ENCODE results near the gene PRR33. TPM values are rescaled to one million over a fixed set of nuclear protein-coding genes. Genes with fewer than 3 reads are reported as not detected.

PRR33 gene
- total and polyA plus RNA-seq, 7 donors, result 0.16 to 8.9 (median 1.6) TPM

DNA sequence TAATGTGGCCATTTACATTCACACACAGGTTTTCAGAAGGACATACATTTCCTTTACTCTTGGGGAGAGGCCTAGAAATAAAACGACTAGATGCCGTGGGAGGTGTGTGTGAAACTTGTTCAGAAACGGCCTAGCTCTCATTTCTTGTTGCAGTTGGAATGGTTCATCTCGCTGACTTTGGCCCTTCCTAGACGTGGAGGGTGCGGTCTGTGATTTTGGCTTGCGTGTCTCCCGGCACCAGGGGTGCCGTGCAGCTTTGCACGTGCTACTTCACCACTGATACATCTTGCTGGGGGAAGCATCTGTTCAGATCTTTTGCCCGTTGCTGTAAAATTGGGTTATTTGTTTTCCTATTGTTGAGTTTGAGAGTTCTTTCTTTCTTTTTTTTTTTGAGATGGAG lies 3.1 kb upstream of the PRR33 start:
- Histone ChIP-seq H3K4me3 (no peak overlapping the region), H3K4me1 (peaks cover 18% of the 10 kb centered on the region), H3K27ac (no peak overlapping the region), H3K36me3 (ENCODE audit: insufficient read depth in 1 of 2, low read depth in 1 of 2) (no peaks in the 10 kb centered on the region), H3K9me3 (no peaks in the 10 kb centered on the region), H3K27me3 (ENCODE audit: insufficient read depth in 3 of 3, low read length in 2 of 3) (no peaks in the 10 kb centered on the region)
- intact Hi-C loops (cut with DNase I), result loop anchor here (1.0 to 10.0 kb wide), 2 partner anchors 46 to 50 kb away; partner anchors contain the start of gene MRPL23 (in 1 of the 2)
- no peak for ATAC-seq
- WGBS, 3 donors, result 92 to 93% (median 92%) methylated on average over 11 of the region's 11 CpGs
- TF ChIP-seq, protein P1, sequence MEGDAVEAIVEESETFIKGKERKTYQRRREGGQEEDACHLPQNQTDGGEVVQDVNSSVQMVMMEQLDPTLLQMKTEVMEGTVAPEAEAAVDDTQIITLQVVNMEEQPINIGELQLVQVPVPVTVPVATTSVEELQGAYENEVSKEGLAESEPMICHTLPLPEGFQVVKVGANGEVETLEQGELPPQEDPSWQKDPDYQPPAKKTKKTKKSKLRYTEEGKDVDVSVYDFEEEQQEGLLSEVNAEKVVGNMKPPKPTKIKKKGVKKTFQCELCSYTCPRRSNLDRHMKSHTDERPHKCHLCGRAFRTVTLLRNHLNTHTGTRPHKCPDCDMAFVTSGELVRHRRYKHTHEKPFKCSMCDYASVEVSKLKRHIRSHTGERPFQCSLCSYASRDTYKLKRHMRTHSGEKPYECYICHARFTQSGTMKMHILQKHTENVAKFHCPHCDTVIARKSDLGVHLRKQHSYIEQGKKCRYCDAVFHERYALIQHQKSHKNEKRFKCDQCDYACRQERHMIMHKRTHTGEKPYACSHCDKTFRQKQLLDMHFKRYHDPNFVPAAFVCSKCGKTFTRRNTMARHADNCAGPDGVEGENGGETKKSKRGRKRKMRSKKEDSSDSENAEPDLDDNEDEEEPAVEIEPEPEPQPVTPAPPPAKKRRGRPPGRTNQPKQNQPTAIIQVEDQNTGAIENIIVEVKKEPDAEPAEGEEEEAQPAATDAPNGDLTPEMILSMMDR (IDR thresholded peaks at IDR 0.05), result no peak
- DNase-seq, result no peak

DNA sequence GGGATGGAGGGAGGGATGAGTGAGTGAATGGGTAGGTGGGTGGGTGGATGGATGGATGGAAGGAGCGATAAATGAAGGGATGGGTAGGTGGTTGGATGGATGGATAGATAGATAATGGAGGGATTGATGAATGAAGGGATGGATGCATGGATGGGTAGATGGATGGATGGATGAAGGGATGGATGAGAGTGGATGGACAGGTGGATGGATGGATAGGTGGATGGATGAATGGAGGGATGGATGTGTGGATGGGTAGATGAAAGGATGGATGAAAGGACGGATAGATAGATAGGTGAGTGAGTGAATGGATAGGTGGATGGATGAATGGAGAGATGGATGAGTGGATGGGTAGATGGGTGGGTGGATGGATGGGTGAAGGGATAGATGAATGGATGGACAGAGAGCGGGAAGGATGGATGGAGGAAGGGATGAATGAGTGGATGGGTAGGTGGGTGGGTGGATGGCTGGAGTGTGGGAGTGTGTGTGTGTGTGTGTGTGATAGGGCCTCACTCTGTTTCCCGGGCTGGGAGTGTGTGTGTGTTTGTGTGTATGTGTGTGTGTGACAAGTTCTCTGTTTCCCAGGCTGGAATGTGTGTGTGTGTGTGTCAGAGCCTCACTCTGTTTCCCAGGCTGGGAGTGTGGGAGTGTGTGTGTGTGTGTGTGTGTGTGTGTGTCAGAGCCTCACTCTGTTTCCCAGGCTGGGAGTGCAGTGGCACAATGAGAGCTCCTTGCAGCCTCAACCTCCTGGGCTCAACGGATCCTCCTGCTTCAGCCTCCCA lies 2.1 kb upstream of the PRR33 start:
- intact Hi-C loops (cut with DNase I), result loop anchor here (1.0 to 10.0 kb wide), 2 partner anchors 47 to 51 kb away; partner anchors contain the start of gene MRPL23 (in 1 of the 2)
- TF ChIP-seq, protein P1 (IDR thresholded peaks at IDR 0.05), result no peak
- WGBS, 3 donors, result 86 to 95% (median 88%) methylated on average over 5 of the region's 5 CpGs

DNA sequence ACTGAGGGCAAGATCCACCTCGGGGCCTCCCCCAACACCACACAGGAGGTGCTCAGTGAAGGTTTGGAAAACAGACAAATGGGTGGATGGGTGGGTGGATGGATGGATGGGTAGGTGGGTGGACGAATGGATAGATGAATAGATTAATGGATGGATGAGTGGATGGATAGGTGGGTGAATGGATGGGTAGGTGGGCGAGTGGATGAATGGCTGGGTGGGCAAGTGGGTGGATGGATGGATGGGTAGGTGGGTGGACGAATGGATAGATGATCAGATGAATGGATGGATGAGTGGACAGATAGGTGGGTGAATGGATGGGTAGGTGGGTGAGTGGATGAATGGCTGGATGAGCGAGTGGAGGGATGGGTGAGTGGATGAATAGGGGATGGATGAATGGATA lies 863 bp upstream of the PRR33 start:
- H3K36me3 ChIP-seq (ENCODE audit: insufficient read depth in 1 of 2, low read depth in 1 of 2), result no peaks in the 10 kb centered on the region
- peaks cover 35% of the 10 kb centered on the region for H3K4me1 ChIP-seq
- no peak for DNase-seq
- H3K27me3 ChIP-seq (ENCODE audit: insufficient read depth in 3 of 3, low read length in 2 of 3), result no peaks in the 10 kb centered on the region
- H3K4me3 ChIP-seq, result no peak overlapping the region
- TF ChIP-seq, protein P1 (IDR thresholded peaks at IDR 0.05), result no peak
- intact Hi-C loops (cut with DNase I), result loop anchor here (1.0 to 10.0 kb wide), 2 partner anchors 24 to 52 kb away; partner anchors contain the start of gene MRPL23 (in 1 of the 2)
- H3K9me3 ChIP-seq, result no peaks in the 10 kb centered on the region
- peak overlapping the region; percentile 23 for H3K27ac ChIP-seq
- 61 to 94% (median 80%) methylated on average over 5 of the region's 5 CpGs for WGBS, 3 donors
- ATAC-seq, result no peak

More for the DNA sequence above, 2.1 kb upstream of the PRR33 start:
- Histone ChIP-seq H3K27me3 (ENCODE audit: insufficient read depth in 3 of 3, low read length in 2 of 3) (no peaks in the 10 kb centered on the region), H3K36me3 (ENCODE audit: insufficient read depth in 1 of 2, low read depth in 1 of 2) (no peaks in the 10 kb centered on the region), H3K9me3 (no peaks in the 10 kb centered on the region), H3K4me1 (peaks cover 24% of the 10 kb centered on the region), H3K4me3 (no peak overlapping the region), H3K27ac (no peak overlapping the region)
- DNase-seq (no peak), ATAC-seq (no peak)

DNA sequence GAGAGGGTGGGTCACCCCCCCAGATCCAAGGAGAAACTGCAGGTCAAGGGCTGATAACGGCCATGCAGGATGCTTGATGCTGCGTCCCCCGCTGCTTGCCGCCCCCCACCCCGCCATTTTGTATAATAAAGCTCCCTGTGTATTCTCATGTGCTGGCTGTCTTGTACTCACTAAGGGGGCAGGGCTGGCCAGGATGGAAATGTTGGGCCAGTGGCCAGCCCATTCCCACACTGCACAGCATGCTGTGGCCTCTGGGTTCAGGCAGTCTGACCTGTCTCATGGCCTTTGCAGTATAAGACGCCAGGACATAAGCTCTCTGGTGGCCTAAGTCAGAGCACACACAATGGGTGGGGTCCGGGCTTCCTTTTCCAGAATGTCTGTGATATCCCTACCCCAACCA lies 421 bp upstream of the PRR33 start:
- intact Hi-C loops (cut with DNase I), result loop anchor here (1.0 to 10.0 kb wide), 2 partner anchors 24 to 53 kb away; partner anchors contain the start of gene MRPL23 (in 1 of the 2)
- DNase-seq (no peak), ATAC-seq (no peak)
- TF ChIP-seq, protein P1 (IDR thresholded peaks at IDR 0.05), result no peak
- H3K27me3 ChIP-seq (ENCODE audit: insufficient read depth in 3 of 3, low read length in 2 of 3), result no peaks in the 10 kb centered on the region
- WGBS, 3 donors, result 75 to 91% (median 87%) methylated on average over 7 of the region's 7 CpGs
- H3K36me3 ChIP-seq (ENCODE audit: insufficient read depth in 1 of 2, low read depth in 1 of 2), result no peaks in the 10 kb centered on the region
- H3K4me1 ChIP-seq, result peaks cover 35% of the 10 kb centered on the region
- peak overlapping the region; percentile 23 for H3K27ac ChIP-seq
- no peak overlapping the region for H3K4me3 ChIP-seq
- H3K9me3 ChIP-seq, result no peaks in the 10 kb centered on the region

Data from psoas muscle (tissue), 8 donors.